Kidney (tissue), 14 donors: ENCODE results near the gene PLCXD1. TPM values are rescaled to one million over a fixed set of nuclear protein-coding genes. Genes with fewer than 3 reads are reported as not detected.
A peak's percentile ranks its signal among the peaks of the same experiment; 100 is the strongest.
"Not testable (repeated sequence)": the region's sequence is repeated elsewhere in the genome, so short reads cannot be mapped to it uniquely, and the experiment has no call there.

Experiments
- DNase-seq, 5 donors: peaks; one replicate each; pipeline ENCODE4 v3.0.0-alpha.2; 2013 to 2020
- FAIRE-seq: peaks from 2 replicates; lab custom pipeline; 2012; peaks lifted over from hg19 to GRCh38; lab: Jason Lieb, UNC
- H3K27ac ChIP-seq, 2 donors: one replicate each; pipeline ENCODE4 v1.7.0; 2013; ENCODE audit warnings: low read depth in 2 of 2, low read length in 2 of 2, inconsistent platforms in 1 of 2
- H3K27me3 ChIP-seq: one replicate; pipeline ENCODE4 v1.7.1; 2013; ENCODE audit warnings: low read length, inconsistent platforms; ENCODE audit not compliant: control insufficient read depth, insufficient read depth
- H3K36me3 ChIP-seq, 3 donors: one replicate each; pipeline versions ENCODE4 v1.7.0 to v1.7.1; 2013; ENCODE audit warnings: low read length in 3 of 3, control low read depth in 1 of 3, inconsistent platforms in 1 of 3; ENCODE audit not compliant: insufficient read depth in 3 of 3, control insufficient read depth in 2 of 3
- H3K4me1 ChIP-seq, 3 donors: one replicate each; pipeline versions ENCODE4 v1.7.0 to v1.7.1; 2013; ENCODE audit warnings: low read length in 3 of 3, inconsistent platforms in 1 of 3, low read depth in 1 of 3; ENCODE audit not compliant: control insufficient read depth in 2 of 3, insufficient read depth in 2 of 3
- H3K4me3 ChIP-seq, 3 donors: one replicate each; pipeline versions ENCODE4 v1.7.0 to v1.8.1; 2013; ENCODE audit warnings: low read length in 3 of 3, control low read depth in 1 of 3, inconsistent platforms in 1 of 3
- H3K9ac ChIP-seq, 3 donors: one replicate each; pipeline versions ENCODE4 v1.7.0 to v1.7.1; 2013; ENCODE audit warnings: low read length in 3 of 3, control low read depth in 1 of 3, inconsistent platforms in 1 of 3
- H3K9me3 ChIP-seq, 3 donors: one replicate each; pipeline versions ENCODE4 v1.7.0 to v1.7.1; 2013; ENCODE audit warnings: low read length in 3 of 3, control low read depth in 1 of 3, inconsistent platforms in 1 of 3; ENCODE audit not compliant: control insufficient read depth in 2 of 3, insufficient read depth in 1 of 3
- intact Hi-C: fragments of 100-400 bp; cut with DNase I; formaldehyde crosslinking; loops from one replicate; pipeline ENCODE4 v1.11.1; 2022
- polyA plus RNA-seq: library from polyadenylated mRNA; stranded (reverse); fragments of 350-450 nt; fragmentation: Illumina TruSeq; extraction: RNeasy Lipid Tissue Mini Kit (QIAGEN cat#74804); gene quantifications from one replicate; pipeline ENCODE4 v1.2.3, GENCODE V29; 2014; ENCODE audit warnings: low read depth, low replicate concordance; ENCODE audit not compliant: insufficient read depth
- total RNA-seq: library from RNA; stranded (reverse); fragmentation: NEBNext Ultra II Directional; extraction: Animal tissue kit (Norgen Biotek cat#: 25700); gene quantifications from one replicate; pipeline ENCODE4 v1.2.1, GENCODE V29; 2021
- TF ChIP-seq, protein P1 (sequence below): IDR thresholded peaks from 3 replicates; pipeline ENCODE4 v1.5.1; 2012; ENCODE audit warnings: mild to moderate bottlenecking, moderate library complexity, borderline replicate concordance; ENCODE audit not compliant: insufficient read depth; ENCODE audit errors: extremely low read depth
- donor health status: control.
- donor health status: control.
- donor health status: control.
- donor health status: control.
- donor health status: control.
- donor health status: DM: yes; HTN: yes; CAD: no.
- donor health status: Normal renal cell carcinoma (clear cell type).

PLCXD1 gene
- total and polyA plus RNA-seq, 2 donors from 2014 or later = 4.9 to 11.0 TPM

GRCh38 chrX:319579-320125 lies 38.5 kb downstream of the PLCXD1 start:
- Histone ChIP-seq H3K27ac (no peak overlapping the region), H3K27me3 (no peaks in the 10 kb centered on the region), H3K9me3 (no peaks in the 10 kb centered on the region), H3K9ac (peak overlapping the region in 2 of 3 donors; percentile 71 to 84), H3K4me3 (peak overlapping the region; percentile 44 to 75 (median 58)), H3K36me3 (peaks cover 0 to 4% (median 4%) of the 10 kb centered on the region in 3 donors), H3K4me1 (peaks cover 0 to 10% (median 0%) of the 10 kb centered on the region in 3 donors)
- intact Hi-C loops = no loop called here
- TF ChIP-seq, protein P1, sequence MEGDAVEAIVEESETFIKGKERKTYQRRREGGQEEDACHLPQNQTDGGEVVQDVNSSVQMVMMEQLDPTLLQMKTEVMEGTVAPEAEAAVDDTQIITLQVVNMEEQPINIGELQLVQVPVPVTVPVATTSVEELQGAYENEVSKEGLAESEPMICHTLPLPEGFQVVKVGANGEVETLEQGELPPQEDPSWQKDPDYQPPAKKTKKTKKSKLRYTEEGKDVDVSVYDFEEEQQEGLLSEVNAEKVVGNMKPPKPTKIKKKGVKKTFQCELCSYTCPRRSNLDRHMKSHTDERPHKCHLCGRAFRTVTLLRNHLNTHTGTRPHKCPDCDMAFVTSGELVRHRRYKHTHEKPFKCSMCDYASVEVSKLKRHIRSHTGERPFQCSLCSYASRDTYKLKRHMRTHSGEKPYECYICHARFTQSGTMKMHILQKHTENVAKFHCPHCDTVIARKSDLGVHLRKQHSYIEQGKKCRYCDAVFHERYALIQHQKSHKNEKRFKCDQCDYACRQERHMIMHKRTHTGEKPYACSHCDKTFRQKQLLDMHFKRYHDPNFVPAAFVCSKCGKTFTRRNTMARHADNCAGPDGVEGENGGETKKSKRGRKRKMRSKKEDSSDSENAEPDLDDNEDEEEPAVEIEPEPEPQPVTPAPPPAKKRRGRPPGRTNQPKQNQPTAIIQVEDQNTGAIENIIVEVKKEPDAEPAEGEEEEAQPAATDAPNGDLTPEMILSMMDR = no peak
- FAIRE-seq (no peak), DNase-seq (peak in 2 of 5 donors; percentile 86 to 87)

DNA sequence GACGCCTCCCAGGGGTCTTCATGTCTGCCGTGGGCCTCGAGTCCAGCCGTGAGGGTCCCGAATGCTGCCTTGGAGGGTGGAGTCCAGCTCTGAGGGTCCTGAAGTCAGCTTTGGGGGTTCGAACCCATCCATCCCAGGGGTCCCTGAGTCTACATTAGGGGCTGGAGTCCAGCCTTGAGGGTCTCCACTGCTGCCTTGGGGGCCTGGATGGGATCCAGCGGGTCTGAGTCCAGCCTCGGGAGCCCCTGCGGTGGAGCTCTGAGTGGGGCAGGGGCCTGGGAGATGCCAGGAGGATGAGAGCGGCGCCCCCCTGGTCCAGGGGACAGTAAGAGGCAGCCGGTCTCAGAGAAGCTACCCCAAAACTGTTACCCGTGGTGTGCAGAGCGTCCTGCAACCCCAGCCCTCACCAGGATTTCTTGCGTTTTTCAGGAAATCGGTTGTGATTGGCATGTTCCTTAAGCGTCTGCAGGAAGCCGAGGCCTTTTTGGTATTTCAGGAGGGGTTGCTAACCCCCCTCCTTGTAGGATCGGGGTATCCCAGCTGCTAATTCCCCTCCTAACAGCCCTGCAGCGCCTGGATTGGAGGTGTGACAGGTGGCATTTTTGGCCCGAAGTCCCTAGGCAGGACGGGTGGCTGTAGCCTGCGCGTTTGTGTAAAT lies 39.1 kb downstream of the PLCXD1 start:
- Histone ChIP-seq H3K4me1 (peaks cover 0 to 10% (median 0%) of the 10 kb centered on the region in 3 donors), H3K4me3 (peak overlapping the region; percentile 18 to 75 (median 58)), H3K9ac (peak overlapping the region in 2 of 3 donors; percentile 71 to 84), H3K27me3 (no peaks in the 10 kb centered on the region), H3K27ac (no peak overlapping the region), H3K36me3 (peaks cover 0 to 2% (median under 1%) of the 10 kb centered on the region in 3 donors), H3K9me3 (no peaks in the 10 kb centered on the region)
- FAIRE-seq (no peak), DNase-seq (peak in 3 of 5 donors; percentile 19 to 81 (median 24))
- intact Hi-C loops = no loop called here
- TF ChIP-seq, protein P1 = no peak

GRCh38 chrX:323721-324628 lies 42.8 kb downstream of the PLCXD1 start:
- Histone ChIP-seq H3K36me3 (no peaks in the 10 kb centered on the region), H3K4me1 (peaks cover 0 to 10% (median 0%) of the 10 kb centered on the region in 3 donors), H3K27me3 (no peaks in the 10 kb centered on the region), H3K9ac (no peak overlapping the region), H3K9me3 (no peaks in the 10 kb centered on the region), H3K27ac (no peak overlapping the region), H3K4me3 (no peak overlapping the region)
- intact Hi-C loops = no loop called here
- FAIRE-seq = peak; percentile 91
- TF ChIP-seq, protein P1 = no peak
- DNase-seq = peak; percentile 62 to 76 (median 74)

DNA sequence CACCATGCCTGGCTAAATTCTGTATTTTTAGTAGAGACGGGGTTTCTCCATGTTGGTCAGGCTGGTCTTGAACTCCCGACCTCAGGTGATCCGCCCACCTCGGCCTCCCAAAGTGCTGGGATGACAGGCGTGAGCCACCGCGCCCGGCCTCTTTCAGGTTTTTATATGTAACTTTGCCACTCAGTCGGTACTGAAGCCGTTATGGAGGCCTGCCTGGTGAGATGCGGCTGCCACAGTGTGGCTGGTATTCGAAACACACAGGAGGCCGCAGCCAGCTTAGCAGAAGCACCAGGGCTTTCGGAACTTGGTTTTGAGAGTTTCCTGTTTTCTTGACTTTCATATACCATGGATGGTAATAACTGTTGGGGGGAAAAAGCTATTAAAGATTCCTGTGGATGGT lies 43.5 kb downstream of the PLCXD1 start:
- H3K27ac ChIP-seq, FAIRE-seq, H3K9me3 ChIP-seq, H3K9ac ChIP-seq, H3K27me3 ChIP-seq, H3K36me3 ChIP-seq, H3K4me1 ChIP-seq, H3K4me3 ChIP-seq, intact Hi-C loops: not testable (repeated sequence)
- DNase-seq = peak in 1 of 5 donors; percentile 43
